GM23248 (cell line): ENCODE measurements around the gene WDR88.

ENCODE experiments used
- EZH2 ChIP-seq: fragments of 200-600 bp; sonication (generic); IDR thresholded peaks from 2 replicates; pipeline ENCODE4 v1.6.1; 2018; ENCODE audit warnings: antibody characterized with exemption, mild to moderate bottlenecking; ENCODE audit not compliant: insufficient read depth, poor library complexity, severe bottlenecking
- EZH2phosphoT487 ChIP-seq: fragments of 200-600 bp; sonication (generic); IDR thresholded peaks from 2 replicates; pipeline ENCODE4 v1.6.1; 2018; ENCODE audit warnings: antibody characterized with exemption, moderate library complexity, mild to moderate bottlenecking, low read depth; ENCODE audit not compliant: insufficient read depth

GRCh38 chr19:33193269-33193864 is 61.5 kb downstream of the WDR88 start:
- TF ChIP-seq EZH2phosphoT487 (no peak), EZH2 (no peak)
